GM18520 (cell line): Measurements from ENCODE around the gene SAP25.

Experiments used
- ATAC-seq: cut with Tn5 transposase; IDR thresholded peaks from one replicate; pipeline ENCODE4 v1.9.1; 2021; ENCODE audit not compliant: unreplicated experiment

Gene SAP25

DNA sequence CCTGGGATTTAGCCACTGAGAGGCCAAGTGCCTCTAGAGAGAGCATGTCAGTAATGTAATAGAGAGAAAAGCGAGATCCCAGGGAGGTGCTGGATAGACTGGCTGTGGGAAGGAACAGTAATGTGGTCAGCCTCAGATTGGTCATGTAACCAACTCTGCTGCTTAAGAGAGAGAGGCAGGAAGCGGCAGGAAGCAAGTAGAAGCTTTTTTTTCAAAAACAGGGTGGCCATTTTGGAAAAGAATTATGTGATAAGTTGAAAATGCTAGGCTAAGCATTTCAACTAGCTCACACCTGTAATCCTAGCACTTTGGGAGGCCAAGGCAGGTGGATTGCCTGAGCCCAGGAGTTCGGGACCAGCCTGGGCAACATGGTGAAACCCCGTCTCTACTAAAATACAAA is 24.7 kb upstream of the SAP25 start:
- ATAC-seq, result no peak

GRCh38 chr7:100595188-100595587 is 21.5 kb upstream of the SAP25 start:
- ATAC-seq, result no peak

DNA sequence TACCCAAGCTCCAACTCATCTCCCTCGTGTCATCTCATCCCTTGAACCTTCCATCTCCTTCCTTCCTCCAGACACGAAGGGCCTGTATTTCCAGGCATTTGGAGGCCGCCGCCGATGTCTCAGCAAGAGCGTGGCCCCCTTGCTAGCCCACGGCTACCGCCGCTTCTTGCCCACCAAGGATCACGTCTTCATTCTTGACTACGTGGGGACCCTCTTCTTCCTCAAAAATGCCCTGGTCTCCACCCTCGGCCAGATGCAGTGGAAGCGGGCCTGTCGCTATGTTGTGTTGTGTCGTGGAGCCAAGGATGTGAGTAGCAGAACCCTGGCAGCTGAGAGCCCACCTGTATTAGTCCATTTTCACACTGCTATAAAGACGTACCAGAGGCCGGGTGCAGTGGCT is 17.9 kb upstream of the SAP25 start:
- ATAC-seq, result no peak

- no peak for ATAC-seq
Observed at GRCh38 chr7:100590077-100590737, 16.5 kb upstream of the SAP25 start.

DNA sequence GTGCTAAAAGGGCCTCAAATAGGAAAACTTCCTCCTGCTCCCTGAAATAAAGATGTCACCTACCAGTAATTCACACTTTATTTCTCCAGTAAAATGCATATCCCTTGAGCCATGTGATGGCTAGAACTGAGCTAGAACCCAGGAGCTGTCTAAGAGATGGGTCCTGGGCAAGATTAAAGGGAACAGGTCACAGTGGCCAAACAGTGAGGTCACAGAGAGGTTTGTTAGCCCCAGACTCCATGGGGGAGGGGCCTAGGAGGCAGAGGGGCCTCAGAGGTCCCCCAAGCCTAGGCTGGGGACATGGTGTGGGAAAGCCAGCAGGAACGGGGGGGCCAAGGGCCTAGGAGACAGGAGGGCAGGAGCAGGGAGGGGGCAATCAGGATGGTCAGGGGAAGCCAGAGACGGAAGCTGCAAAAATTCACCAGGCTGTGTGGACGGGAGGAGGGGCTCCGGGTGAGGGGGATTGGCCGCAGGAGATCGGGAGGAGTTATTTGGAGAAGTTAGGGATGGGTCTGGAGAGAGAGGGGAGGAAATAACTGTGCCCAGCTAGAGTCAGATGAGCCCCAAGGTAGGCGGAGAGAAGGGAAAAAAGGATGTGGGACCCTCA is 15.7 kb upstream of the SAP25 start:
- ATAC-seq, result no peak

GRCh38 chr7:100588438-100588837 is 14.7 kb upstream of the SAP25 start:
- no peak for ATAC-seq

GRCh38 chr7:100586266-100587025 is 12.7 kb upstream of the SAP25 start, which contains the start of gene FBXO24:
Gene FBXO24 (plus strand): TSS chr7:100586328. CDS start chr7:100586626, 298 bp downstream.
- peak; percentile 81 for ATAC-seq

- ATAC-seq, result peak; percentile 7
Observed at GRCh38 chr7:100585511-100586265, 12.0 kb upstream of the SAP25 start, which contains the start of gene LRCH4. Gene LRCH4 (minus strand): TSS chr7:100586129. CDS start chr7:100586100, 29 bp downstream.

DNA sequence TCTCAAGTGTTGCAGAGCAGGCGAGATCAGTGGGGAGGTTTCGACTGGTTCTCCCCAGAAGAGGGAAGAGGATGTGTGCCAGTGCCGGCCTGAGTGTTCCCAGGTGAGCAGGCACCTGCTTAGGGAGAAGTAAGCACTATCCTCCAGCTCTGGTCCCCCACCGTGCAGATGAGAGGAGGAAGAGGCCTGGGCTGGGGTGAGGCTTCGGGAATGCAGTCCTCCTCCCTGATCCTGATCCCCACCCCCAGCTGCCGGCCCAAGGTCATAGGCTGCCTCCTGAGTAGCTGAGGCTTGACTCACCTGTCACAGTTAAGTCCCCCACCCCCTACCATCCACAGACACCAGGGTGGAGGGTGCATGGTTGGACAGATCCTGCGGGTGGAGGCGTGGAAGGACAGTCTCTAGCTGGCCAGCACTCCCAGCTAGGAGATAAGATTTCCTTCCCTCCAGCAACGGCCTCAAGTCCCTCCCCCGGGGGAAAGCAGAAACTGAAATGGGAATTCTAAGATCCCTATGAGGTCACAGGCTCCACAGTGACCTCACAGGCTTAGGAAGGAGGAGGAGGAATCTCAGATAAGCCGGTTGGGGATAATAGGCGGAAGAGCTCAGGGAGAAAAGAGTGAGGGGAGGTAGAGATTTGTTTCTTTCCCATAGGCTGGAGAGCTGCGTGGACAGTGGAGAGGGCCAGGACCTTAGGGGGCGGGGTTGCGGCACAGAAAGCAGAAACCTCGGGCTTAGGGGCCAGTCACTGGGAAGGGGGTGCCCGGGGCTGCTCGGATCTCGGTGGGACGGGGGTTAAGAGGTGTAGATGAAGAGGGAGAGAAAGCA is 11.2 kb upstream of the SAP25 start:
- ATAC-seq, result no peak

DNA sequence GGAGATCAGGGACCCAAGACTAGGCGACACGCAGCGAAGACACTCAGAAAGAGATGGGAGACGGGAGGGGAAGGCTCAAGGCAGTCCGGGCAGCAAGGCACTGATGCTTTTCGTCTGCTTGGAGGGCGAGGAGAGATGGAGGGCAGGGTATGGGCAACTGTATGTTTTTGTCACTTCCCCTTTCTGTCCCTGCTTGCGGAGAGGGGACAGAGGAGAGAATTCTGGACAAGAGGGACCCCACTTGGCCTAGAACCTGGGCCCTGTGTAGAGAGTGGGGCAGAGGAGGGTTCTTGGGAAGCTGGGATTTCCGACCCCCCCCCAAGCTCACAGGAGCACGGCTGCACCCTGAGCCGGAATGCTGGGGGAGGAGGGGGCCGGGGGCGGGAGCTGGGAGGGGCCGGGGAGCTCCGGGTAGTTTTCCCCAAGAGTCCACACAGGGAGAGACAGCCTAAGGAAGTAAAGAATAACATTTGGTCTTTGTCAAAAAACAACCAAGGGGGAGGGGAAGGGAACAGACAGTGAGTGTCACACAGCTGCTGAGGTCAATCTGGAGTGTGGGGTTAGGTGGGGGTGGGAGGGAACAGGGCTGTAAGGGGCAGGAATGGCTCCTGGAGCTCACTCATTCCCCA is 10.5 kb upstream of the SAP25 start:
- no peak for ATAC-seq

GRCh38 chr7:100583132-100584053 is 9.7 kb upstream of the SAP25 start:
- ATAC-seq, result no peak

DNA sequence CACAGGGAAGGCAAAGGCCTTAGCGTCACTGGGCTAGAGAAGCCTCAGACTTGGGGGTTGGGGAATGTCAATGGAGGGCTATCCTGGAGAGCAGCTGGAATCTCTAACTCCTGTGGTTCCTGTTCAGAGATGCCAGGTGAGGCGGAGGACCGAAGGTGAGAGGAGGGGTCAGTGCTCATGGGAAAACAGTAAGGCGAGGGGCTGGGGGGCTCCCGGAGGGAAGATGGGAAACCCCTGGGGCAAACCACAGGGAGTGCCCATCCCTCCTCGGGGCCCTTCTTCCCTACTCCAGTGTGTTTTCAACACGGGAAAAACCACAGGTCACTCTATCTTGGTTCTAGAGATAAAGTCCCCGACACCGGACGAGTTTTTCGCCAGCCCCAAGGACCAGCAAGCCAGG is 8.9 kb upstream of the SAP25 start:
- no peak for ATAC-seq

DNA sequence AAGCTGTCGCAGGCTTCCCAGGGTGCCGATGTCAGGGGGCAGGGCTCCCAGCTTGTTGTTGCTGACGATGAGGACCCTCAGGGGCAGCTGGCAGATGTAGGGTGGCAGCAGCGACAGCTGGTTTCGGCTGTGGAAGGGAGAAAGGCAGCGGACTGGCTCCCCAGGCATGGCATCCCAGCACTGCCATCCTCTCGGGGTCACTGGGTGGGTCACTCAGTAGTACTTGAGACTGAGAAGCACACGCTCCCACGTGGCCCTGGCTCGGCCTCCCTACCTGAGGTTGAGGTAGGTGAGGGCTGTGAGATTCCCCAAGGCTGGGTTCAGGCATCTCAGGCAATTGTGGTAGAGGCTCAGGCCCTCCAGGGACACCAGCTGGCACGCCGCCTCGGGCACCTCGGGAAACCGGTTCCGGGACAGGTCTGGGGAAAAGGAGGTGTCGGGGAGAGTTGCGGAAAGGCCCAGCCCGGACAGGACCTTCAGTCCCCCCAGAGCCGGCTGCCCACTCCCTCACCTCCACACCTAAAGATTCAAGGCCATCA is 8.4 kb upstream of the SAP25 start:
- ATAC-seq, result no peak

DNA sequence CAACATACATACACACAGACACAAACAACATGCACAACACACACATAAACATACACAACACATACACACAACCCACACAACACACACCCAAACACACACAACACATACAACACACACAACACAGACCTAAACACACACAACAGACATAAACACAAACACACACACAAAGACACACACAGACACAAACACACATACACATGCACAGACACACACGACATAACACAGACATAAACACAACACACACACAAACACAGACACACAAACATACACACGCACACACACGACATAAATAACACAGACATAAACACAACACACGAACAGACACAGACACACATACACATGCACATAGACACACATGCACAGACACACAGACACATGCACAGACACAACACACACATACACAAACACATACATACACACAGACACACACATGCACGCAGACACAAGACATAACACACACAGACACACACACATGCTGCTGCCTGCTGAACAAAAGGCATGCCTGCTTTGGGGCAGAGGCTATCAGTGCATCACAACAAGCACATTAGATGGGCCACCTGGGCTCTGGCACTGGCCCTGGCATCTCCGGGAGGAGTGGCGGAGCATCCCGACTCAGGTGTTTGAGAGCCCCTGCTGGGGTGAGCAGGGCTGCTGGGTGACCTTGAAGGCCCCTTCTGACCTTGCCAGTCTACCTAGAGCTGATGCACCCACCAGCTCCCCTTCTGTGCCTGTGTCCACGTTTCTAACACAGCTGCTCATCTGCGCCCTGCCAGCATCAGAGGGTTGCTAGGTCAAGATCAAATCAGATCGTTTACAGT is 7.0 kb upstream of the SAP25 start:
- ATAC-seq, result no peak

GRCh38 chr7:100578246-100579183 is 4.8 kb upstream of the SAP25 start:
- no peak for ATAC-seq

DNA sequence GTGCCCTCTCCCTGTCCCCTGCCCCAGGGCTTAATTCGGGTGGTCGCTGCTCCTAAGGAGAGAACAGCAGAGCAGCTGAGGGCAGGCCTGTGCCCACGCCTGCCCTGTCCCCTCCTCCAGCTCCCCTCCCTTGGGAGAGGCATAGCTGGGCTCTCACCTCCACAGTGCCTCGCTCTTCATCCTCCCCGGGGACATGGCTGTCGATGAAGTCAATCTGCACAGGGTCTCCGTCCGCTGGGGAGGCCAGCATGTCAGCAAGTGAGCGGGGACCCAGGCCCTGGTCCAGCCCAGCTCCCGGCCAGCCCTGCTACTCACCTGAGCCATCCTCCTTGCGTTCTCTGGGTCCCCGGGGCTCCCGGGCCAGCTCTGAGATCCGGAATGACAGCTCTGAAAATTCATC is 3.8 kb upstream of the SAP25 start:
- ATAC-seq, result no peak

GRCh38 chr7:100577103-100577502 is 3.4 kb upstream of the SAP25 start:
- ATAC-seq, result no peak
